Muscle layer of duodenum (tissue), 2 donors: ENCODE measurements around the gene NDNF.

Source experiments
- H3K27ac ChIP-seq: one replicate; pipeline ENCODE4 v1.7.0; 2013; ENCODE audit warnings: mild to moderate bottlenecking, low read length
- H3K27me3 ChIP-seq: one replicate; pipeline ENCODE4 v1.7.0; 2013; ENCODE audit warnings: low read depth, mild to moderate bottlenecking, control low read depth, low read length
- H3K36me3 ChIP-seq, 2 donors: one replicate each; pipeline ENCODE4 v1.7.0; 2013; ENCODE audit warnings: low read length in 2 of 2, control low read depth in 1 of 2, mild to moderate bottlenecking in 1 of 2; ENCODE audit not compliant: insufficient read depth in 2 of 2, control insufficient read depth in 1 of 2
- H3K4me1 ChIP-seq, 2 donors: one replicate each; pipeline ENCODE4 v1.7.0; 2013; ENCODE audit warnings: low read length in 2 of 2, mild to moderate bottlenecking in 2 of 2, control low read depth in 1 of 2, moderate library complexity in 1 of 2; ENCODE audit not compliant: insufficient read depth in 2 of 2, control insufficient read depth in 1 of 2
- H3K4me3 ChIP-seq, 2 donors: one replicate each; pipeline ENCODE4 v1.7.0; 2013; ENCODE audit warnings: low read length in 2 of 2, low read depth in 1 of 2, mild to moderate bottlenecking in 1 of 2
- H3K9me3 ChIP-seq, 2 donors: one replicate each; pipeline ENCODE4 v1.7.0; 2013; ENCODE audit warnings: low read length in 2 of 2, control low read depth in 1 of 2, mild to moderate bottlenecking in 1 of 2; ENCODE audit not compliant: control insufficient read depth in 1 of 2
- donor health status: healthy.

The NDNF gene

DNA sequence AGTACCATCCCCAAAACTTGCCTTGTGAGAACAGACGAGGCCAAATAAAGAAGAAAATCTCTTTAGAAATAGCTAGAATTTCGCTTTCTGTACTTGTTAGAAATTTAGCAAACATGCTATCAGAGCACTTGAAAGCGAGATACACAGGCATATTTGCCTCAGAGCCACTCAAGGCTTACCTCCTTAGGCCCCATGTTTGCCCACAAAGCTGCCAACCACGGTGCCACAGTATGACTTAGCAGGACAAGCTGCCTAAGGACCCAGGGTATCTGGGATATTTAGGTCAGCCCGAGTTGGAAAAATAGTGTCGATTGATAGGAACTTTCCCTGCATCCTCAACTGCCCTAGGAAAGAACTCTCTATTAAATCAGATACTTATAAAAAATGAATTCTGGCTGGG lies 24.2 kb downstream of the NDNF start:
- H3K9me3 ChIP-seq: no peaks in the 10 kb centered on the region
- H3K4me3 ChIP-seq: no peak overlapping the region
- H3K4me1 ChIP-seq: no peaks in the 10 kb centered on the region

DNA sequence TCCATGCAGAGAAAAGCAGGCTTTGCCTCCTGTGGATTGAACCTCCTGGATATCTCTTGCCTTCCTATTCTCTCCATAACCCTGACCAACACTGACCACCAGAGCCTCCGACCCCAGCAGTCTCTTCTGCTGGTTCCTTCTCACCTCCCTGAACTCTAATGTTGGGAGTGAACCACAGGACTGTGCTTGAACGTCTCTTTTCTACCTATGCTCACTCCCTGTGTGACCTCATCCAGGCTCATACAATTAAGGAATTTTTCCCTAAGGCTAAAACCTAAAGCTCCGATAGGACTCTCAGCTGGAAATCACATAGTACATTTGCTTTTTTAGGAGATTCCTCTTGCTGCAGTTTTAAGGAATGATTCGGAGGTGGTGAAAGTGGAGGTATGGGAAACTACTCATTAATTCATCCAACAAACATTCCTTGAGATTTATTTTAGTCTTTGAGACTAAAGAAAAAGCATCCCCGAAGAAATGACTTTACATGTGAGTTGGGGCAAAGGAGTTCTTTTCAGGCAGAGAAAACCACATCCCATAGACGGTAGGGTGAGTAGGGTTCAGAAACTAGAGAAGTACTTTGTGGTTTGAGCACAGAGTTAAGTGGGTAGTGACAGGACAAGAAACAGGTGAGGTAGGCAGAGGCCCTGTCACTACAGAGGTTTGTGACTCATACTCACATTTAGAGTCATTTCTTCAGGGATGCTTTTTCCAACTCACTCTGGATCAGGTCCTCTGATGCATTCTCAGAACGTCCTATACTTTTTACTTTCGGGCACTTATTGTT lies 30.8 kb downstream of the NDNF start:
- Histone ChIP-seq H3K27me3 (no peaks in the 10 kb centered on the region), H3K4me1 (no peaks in the 10 kb centered on the region), H3K36me3 (no peaks in the 10 kb centered on the region), H3K4me3 (no peak overlapping the region), H3K27ac (no peak overlapping the region), H3K9me3 (no peaks in the 10 kb centered on the region)

More for the DNA sequence above, 24.2 kb downstream of the NDNF start:
- Histone ChIP-seq H3K27me3 (no peaks in the 10 kb centered on the region), H3K36me3 (no peaks in the 10 kb centered on the region), H3K27ac (no peak overlapping the region)

DNA sequence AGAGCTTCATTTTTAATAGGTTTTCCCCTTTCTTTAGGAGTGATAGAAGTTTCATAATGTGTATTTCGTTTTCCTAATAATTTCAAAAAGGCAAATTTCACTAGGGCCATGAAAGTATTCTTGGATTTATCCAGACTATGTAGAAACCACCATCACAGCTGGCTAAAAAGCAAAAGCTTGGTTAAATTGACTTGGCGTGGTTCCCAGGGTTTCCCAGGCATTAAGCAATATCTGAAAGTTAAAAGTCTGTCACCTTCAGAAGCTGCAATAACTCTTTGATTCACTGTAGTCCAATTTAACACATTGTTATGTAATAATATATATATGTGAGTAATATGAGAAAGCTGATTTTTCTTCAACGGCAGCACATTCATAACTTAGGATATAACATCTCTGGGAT lies 38.3 kb downstream of the NDNF start:
- no peaks in the 10 kb centered on the region for H3K27me3 ChIP-seq
- no peak overlapping the region for H3K4me3 ChIP-seq
- H3K4me1 ChIP-seq: no peaks in the 10 kb centered on the region
- no peak overlapping the region for H3K27ac ChIP-seq
- no peaks in the 10 kb centered on the region for H3K36me3 ChIP-seq
- no peaks in the 10 kb centered on the region for H3K9me3 ChIP-seq

DNA sequence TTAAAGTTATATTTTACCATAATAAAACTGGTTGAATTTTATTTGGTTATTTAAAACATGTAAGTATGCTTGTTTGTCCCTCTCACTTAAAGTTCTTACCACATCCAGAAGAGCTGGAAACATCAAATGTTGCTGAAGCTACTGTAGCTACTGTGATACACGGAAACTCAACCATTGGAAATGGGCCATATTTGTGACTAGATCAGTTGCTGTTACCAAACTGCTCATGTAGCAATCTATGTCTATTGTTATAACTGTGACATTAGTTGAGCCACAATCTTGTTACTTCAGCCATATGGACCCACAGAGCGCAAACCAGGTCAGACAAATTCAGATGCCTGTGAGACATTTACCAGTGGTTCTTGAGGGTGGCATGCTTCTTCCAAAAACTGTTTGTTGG lies 41.6 kb downstream of the NDNF start:
- Histone ChIP-seq H3K36me3 (no peaks in the 10 kb centered on the region), H3K27ac (no peak overlapping the region), H3K9me3 (no peaks in the 10 kb centered on the region), H3K4me3 (no peak overlapping the region), H3K4me1 (no peaks in the 10 kb centered on the region), H3K27me3 (no peaks in the 10 kb centered on the region)

DNA sequence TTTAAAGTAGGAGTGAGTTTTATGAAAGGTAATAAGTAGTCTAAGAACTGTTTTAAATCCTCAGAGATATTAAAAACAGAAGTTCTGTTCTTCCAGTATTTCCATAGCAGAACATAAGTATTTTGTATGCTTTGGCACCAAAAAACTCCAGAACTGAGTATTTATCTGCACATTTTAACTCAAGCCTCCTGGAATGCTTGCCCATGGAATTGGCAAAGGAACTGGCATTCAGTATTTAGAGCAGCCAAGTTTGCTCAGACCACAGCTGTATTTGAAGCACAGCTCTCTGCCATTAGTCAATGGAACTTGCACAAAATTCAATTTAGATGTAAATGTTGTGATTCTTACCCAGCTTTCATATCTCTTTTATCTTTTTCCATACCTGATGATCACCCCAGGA lies 42.2 kb downstream of the NDNF start:
- Histone ChIP-seq H3K4me1 (no peaks in the 10 kb centered on the region), H3K36me3 (no peaks in the 10 kb centered on the region), H3K4me3 (no peak overlapping the region), H3K27me3 (no peaks in the 10 kb centered on the region), H3K9me3 (no peaks in the 10 kb centered on the region), H3K27ac (no peak overlapping the region)

DNA sequence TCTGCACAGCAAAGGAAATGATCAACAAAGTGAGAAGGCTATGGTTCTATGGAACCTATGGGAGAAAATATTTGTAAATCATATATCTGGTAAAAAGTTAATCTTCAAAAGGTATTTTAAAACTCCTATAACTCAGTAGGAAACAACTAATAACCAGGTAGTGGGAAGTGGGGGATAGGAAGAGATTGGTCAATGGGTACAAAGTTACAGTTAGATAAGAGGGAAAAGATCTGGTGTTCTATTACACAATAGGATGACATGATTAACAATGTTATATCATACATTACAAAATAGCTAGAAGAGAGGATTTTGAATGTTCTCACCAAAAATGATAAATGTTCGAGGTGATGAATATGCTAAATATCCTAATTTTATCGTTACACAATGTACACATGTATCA lies 46.3 kb downstream of the NDNF start:
- no peak overlapping the region for H3K4me3 ChIP-seq
- H3K4me1 ChIP-seq: no peaks in the 10 kb centered on the region
- no peaks in the 10 kb centered on the region for H3K36me3 ChIP-seq
- H3K27me3 ChIP-seq: no peaks in the 10 kb centered on the region
- H3K9me3 ChIP-seq: no peaks in the 10 kb centered on the region
- H3K27ac ChIP-seq: no peak overlapping the region

DNA sequence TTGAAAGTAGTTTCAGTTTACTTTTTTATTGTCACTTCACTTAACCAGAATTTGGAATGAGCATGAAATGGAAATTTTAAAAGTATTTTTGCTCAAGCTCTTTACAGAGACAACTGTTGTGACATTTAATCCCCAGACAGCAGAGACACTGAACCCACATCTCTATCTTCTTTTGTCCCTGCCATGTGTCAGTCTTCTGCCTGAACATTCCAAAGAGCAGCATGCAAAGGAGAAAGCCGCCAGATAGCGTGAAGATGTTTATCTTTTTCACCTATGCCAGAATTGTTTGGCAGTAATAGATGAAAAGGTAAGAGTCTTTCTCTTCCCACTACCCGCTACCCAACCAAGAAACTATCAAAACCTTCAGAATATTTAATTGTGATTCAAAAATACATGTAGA lies 46.8 kb downstream of the NDNF start:
- Histone ChIP-seq H3K9me3 (no peaks in the 10 kb centered on the region), H3K4me1 (no peaks in the 10 kb centered on the region), H3K4me3 (no peak overlapping the region), H3K36me3 (no peaks in the 10 kb centered on the region), H3K27ac (no peak overlapping the region), H3K27me3 (no peaks in the 10 kb centered on the region)

DNA sequence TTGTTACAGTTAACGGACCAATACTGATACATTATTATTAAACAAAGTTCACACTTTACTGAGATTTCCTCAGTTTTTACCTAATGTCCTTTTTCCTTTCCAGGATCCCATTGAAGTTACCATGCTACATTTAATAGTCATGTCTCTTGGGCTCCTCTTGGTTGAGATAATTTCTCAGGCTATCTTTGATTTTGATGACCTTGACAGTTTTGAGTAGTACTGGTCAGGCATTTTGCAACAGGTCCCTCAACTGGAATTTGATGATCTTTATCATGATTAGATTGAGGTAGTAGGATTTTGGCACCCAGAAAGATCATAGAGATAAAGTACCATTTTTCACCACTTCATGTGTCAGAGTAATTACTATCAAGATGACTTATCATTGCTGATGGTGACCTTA lies 53.8 kb downstream of the NDNF start:
- H3K9me3 ChIP-seq: no peaks in the 10 kb centered on the region
- no peak overlapping the region for H3K27ac ChIP-seq
- H3K4me1 ChIP-seq: no peaks in the 10 kb centered on the region
- no peak overlapping the region for H3K4me3 ChIP-seq
- H3K27me3 ChIP-seq: no peaks in the 10 kb centered on the region
- H3K36me3 ChIP-seq: no peaks in the 10 kb centered on the region

DNA sequence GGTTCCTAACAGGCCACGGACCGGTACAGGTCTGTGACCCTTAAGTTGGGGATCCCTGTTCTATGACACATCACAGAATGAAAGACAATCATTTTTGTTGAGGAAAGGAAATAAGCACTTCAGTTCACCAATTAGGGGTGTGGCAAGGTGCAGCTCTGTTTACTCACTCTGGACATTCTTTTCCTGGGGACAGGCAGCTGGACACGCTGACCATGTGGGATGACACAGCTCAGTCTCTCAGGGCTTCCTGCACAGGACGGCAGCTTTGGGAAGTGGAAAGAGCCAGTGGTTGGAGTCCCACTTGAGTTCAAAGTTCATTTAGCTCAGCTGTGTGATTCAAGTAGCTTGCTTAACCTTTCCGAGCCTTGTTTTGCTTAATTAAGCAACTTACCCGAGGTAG lies 55.7 kb downstream of the NDNF start:
- Histone ChIP-seq H3K27ac (no peak overlapping the region), H3K36me3 (no peaks in the 10 kb centered on the region), H3K27me3 (no peaks in the 10 kb centered on the region), H3K9me3 (no peaks in the 10 kb centered on the region), H3K4me3 (no peak overlapping the region), H3K4me1 (no peaks in the 10 kb centered on the region)

DNA sequence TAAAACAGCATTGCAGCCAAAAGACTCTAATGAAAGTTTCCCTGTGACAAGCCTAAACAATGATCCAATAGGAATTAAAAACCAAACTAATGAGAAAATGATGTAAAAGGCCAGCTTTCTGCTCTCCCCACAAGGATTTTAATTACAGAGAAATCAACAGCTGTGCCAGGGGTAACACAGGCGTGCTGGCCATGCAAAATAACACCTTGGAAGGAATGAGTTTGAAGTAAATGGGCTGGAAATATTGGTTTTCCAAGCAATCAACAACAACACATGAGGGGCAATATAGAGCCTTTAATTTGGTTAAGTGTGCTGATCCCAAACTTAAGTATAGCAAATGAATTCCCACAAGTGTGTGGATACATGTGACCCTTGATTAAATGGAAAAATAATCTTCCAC lies 56.9 kb downstream of the NDNF start:
- H3K4me3 ChIP-seq: no peak overlapping the region
- no peaks in the 10 kb centered on the region for H3K36me3 ChIP-seq
- H3K4me1 ChIP-seq: no peaks in the 10 kb centered on the region
- H3K27ac ChIP-seq: no peak overlapping the region
- H3K9me3 ChIP-seq: no peaks in the 10 kb centered on the region
- no peaks in the 10 kb centered on the region for H3K27me3 ChIP-seq

DNA sequence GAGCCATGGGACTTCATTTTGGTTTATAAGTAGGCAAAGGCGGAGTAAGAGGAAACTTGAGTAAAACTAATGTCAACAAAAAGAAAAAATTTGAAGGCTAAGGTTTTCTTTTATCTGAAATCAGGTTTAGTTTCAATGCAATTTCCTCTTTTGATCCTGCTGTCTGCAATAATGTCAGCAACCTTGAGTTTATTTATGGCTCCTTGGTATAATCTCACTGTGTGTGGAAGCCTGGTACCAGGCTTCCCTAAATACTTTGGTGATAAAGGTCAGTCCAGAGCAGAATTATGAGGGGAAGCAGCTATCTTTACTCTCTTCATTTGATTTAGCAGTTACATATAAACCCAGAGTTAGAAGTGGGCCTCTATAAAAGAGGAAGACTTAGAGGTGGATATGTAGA lies 57.8 kb downstream of the NDNF start:
- Histone ChIP-seq H3K9me3 (no peaks in the 10 kb centered on the region), H3K27ac (no peak overlapping the region), H3K4me3 (no peak overlapping the region), H3K36me3 (no peaks in the 10 kb centered on the region), H3K4me1 (no peaks in the 10 kb centered on the region), H3K27me3 (no peaks in the 10 kb centered on the region)

DNA sequence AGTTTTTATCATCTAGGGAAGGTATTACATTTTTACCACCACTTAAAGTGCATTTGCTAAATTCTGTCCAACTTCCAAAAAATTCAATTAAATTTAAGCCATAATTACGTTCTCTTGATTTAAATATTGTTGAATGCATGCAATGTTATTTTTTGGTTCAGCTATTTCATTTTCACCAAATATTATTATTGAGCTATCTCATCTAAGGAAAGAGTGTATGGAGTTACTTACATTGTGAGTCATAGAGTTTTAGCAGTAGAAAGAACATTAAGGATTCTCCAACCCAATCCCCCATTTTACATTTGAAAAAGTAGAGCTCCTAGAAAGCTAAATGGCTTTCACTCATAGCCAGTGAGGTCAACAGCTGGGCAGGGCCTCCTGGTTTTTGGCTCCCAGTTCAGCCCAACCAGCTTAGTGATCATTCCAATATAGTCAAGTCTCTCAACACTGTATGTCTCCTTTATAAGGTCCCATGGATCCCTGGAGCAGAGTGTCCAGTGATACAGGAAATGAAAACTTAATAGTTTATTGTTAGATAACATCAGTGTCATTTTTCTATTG lies 60.5 kb downstream of the NDNF start:
- Histone ChIP-seq H3K4me3 (no peak overlapping the region), H3K9me3 (no peaks in the 10 kb centered on the region), H3K27me3 (no peaks in the 10 kb centered on the region), H3K4me1 (no peaks in the 10 kb centered on the region), H3K36me3 (no peaks in the 10 kb centered on the region), H3K27ac (no peak overlapping the region)
